Measurements from ENCODE around the gene LRRFIP2. TPM values are rescaled to one million over a fixed set of nuclear protein-coding genes. Genes with fewer than 3 reads are reported as not detected.

LRRFIP2 gene
- total and polyA plus RNA-seq, 2 donors (not counting 1 experiment from before 2014, with no cell fraction given): 8.6 to 49.2 TPM

DNA sequence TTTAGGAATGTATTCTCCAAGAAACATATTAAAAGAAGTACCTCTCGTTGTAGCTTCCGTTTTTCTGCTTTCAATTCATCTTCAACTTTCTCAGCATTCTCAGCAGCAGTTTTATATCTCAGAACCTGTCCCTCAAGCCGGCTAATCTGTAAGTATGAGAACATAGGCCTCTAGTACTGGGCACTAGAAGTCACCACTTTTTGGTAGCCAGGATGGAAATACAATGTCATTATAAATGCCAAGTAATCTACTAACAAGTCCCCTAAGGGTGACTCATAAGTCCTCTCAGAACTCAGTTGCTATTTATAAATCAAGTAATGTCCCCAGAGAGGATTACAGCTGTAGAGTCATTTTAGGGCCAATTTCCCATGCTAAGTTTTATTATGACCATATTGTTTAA lies 120.0 kb downstream of the LRRFIP2 start:
- no peaks in the 10 kb centered on the region for H3K79me2 ChIP-seq (ENCODE audit: control insufficient read depth, insufficient read depth, low read length)
- Mint-ChIP-seq H3K27me3 (no peaks in the 10 kb centered on the region), H3K4me1 (peaks cover 12% of the 10 kb centered on the region), H3K4me3 (peak overlapping the region; percentile 21), H3K27ac (peak overlapping the region; percentile 64), H3K9me3 (ENCODE audit: insufficient read depth) (no peaks in the 10 kb centered on the region)
- no peaks in the 10 kb centered on the region for H4K20me1 ChIP-seq (ENCODE audit: control insufficient read depth, insufficient read depth, low read length, poor library complexity, severe bottlenecking)
- WGBS (ENCODE audit: insufficient coverage): 100% methylated on average over 1 of the region's 3 CpGs
- intact Hi-C loops (cut with micrococcal nuclease): no loop called here
- H3K9ac ChIP-seq (ENCODE audit: low read length): no peak overlapping the region
- ATAC-seq (ENCODE audit: low read depth): peak; percentile 61
- ChIA-PET POLR2A (no interaction called here), CTCF (no interaction called here)
- H3K9me3 ChIP-seq (ENCODE audit: control extremely low read depth in 1 of 3, control insufficient read depth in 2 of 3, insufficient read depth in 1 of 3, low read length in 2 of 3): no peaks in the 10 kb centered on the region
- no peaks in the 10 kb centered on the region for H3K4me1 ChIP-seq (ENCODE audit: control insufficient read depth in 2 of 2, insufficient read depth in 2 of 2, low read length in 2 of 2)
- no peak overlapping the region for H2AFZ ChIP-seq (ENCODE audit: insufficient read depth, low read depth, low read length, poor library complexity, severe bottlenecking)
- no peak overlapping the region for H3K4me2 ChIP-seq (replicated peaks; ENCODE audit: low read depth, low read length, poor library complexity, severe bottlenecking)
- no peaks in the 10 kb centered on the region for H3K27me3 ChIP-seq (replicated peaks in 1 of 4; ENCODE audit: control extremely low read depth in 1 of 4, control insufficient read depth in 3 of 4, insufficient read depth in 4 of 4, low read length in 3 of 4)
- peaks cover 6 to 58% of the 10 kb centered on the region in 2 experiments for H3K36me3 ChIP-seq (replicated peaks in 1 of 2; ENCODE audit: control extremely low read depth in 1 of 2, control insufficient read depth in 1 of 2, extremely low read depth in 1 of 2, insufficient read depth in 2 of 2, low read length in 1 of 2)
- no peak overlapping the region for H3K4me3 ChIP-seq (ENCODE audit: control extremely low read depth in 1 of 5, extremely low read depth in 1 of 5, insufficient read depth in 1 of 5, low read depth in 2 of 5, low read length in 4 of 5)
- peak overlapping the region in 1 of 2 donors; percentile 47 for H3K27ac ChIP-seq (ENCODE audit: low read length in 2 of 2)
- no peak for TF ChIP-seq EZH2 (IDR thresholded peaks at IDR 0.05; ENCODE audit: borderline replicate concordance, insufficient read depth, low read depth, low read length, poor library complexity, severe bottlenecking)
- TF ChIP-seq, protein P1, sequence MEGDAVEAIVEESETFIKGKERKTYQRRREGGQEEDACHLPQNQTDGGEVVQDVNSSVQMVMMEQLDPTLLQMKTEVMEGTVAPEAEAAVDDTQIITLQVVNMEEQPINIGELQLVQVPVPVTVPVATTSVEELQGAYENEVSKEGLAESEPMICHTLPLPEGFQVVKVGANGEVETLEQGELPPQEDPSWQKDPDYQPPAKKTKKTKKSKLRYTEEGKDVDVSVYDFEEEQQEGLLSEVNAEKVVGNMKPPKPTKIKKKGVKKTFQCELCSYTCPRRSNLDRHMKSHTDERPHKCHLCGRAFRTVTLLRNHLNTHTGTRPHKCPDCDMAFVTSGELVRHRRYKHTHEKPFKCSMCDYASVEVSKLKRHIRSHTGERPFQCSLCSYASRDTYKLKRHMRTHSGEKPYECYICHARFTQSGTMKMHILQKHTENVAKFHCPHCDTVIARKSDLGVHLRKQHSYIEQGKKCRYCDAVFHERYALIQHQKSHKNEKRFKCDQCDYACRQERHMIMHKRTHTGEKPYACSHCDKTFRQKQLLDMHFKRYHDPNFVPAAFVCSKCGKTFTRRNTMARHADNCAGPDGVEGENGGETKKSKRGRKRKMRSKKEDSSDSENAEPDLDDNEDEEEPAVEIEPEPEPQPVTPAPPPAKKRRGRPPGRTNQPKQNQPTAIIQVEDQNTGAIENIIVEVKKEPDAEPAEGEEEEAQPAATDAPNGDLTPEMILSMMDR (IDR thresholded peaks at IDR 0.05): no peak
- DNase-seq: no peak

DNA sequence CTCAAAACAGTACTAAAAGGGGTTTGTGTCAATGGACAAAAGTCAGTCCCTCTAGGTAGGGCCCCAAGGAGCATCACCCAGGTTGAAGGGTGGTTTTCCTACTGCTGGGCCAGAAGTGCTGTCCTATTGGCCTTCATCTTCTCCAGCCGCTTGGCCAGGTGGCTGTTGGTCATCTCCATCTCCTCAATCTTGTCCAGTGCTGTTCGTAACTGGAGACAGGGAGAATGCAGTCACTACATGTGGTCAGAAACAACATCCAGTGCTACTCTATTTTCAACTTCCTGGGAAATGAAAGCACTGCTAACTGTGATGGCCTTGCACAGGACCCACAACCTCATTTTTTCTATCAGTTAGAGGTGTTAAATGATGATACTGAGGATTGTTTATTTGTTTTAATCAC lies 120.6 kb downstream of the LRRFIP2 start:
- DNase-seq: no peak
- Histone ChIP-seq H3K9me3 (ENCODE audit: control extremely low read depth in 1 of 3, control insufficient read depth in 2 of 3, insufficient read depth in 1 of 3, low read length in 2 of 3) (no peaks in the 10 kb centered on the region), H3K79me2 (ENCODE audit: control insufficient read depth, insufficient read depth, low read length) (no peaks in the 10 kb centered on the region), H3K4me3 (ENCODE audit: control extremely low read depth in 1 of 5, extremely low read depth in 1 of 5, insufficient read depth in 1 of 5, low read depth in 2 of 5, low read length in 4 of 5) (no peak overlapping the region), H2AFZ (ENCODE audit: insufficient read depth, low read depth, low read length, poor library complexity, severe bottlenecking) (no peak overlapping the region), H3K27ac (ENCODE audit: low read length in 2 of 2) (peak overlapping the region in 1 of 2 donors; percentile 47), H3K9ac (ENCODE audit: low read length) (no peak overlapping the region), H3K4me1 (ENCODE audit: control insufficient read depth in 2 of 2, insufficient read depth in 2 of 2, low read length in 2 of 2) (no peaks in the 10 kb centered on the region), H3K27me3 (replicated peaks in 1 of 4; ENCODE audit: control extremely low read depth in 1 of 4, control insufficient read depth in 3 of 4, insufficient read depth in 4 of 4, low read length in 3 of 4) (no peaks in the 10 kb centered on the region), H3K36me3 (replicated peaks in 1 of 2; ENCODE audit: control extremely low read depth in 1 of 2, control insufficient read depth in 1 of 2, extremely low read depth in 1 of 2, insufficient read depth in 2 of 2, low read length in 1 of 2) (peaks cover 6 to 59% of the 10 kb centered on the region in 2 experiments), H3K4me2 (replicated peaks; ENCODE audit: low read depth, low read length, poor library complexity, severe bottlenecking) (no peak overlapping the region), H4K20me1 (ENCODE audit: control insufficient read depth, insufficient read depth, low read length, poor library complexity, severe bottlenecking) (no peaks in the 10 kb centered on the region)
- Mint-ChIP-seq H3K9me3 (ENCODE audit: insufficient read depth) (no peaks in the 10 kb centered on the region), H3K27ac (peak overlapping the region; percentile 64), H3K4me1 (peaks cover 12% of the 10 kb centered on the region), H3K4me3 (no peak overlapping the region), H3K27me3 (no peaks in the 10 kb centered on the region)
- no CpG with 5 or more reads among the region's 2 CpGs for WGBS (ENCODE audit: insufficient coverage)
- ATAC-seq (ENCODE audit: low read depth): no peak
- ChIA-PET CTCF (no interaction called here), POLR2A (no interaction called here)
- intact Hi-C loops (cut with micrococcal nuclease): no loop called here
- no peak for TF ChIP-seq EZH2 (IDR thresholded peaks at IDR 0.05; ENCODE audit: borderline replicate concordance, insufficient read depth, low read depth, low read length, poor library complexity, severe bottlenecking)
- TF ChIP-seq, protein P1 (IDR thresholded peaks at IDR 0.05): no peak

All from B cell (primary cell).